OCI-LY1 (cell line): ENCODE measurements around the gene TANC1.

ENCODE experiments used
- CTCF ChIP-seq: fragments of 200-600 bp; sonication (generic), shearing (Covaris generic); IDR thresholded peaks from 2 replicates; pipeline ENCODE4 v1.5.1; 2017; ENCODE audit warnings: mild to moderate bottlenecking, antibody characterized with exemption, low read length, moderate library complexity, mixed read lengths
- EZH2 ChIP-seq: fragments of 200-600 bp; sonication (generic), shearing (Covaris generic); IDR thresholded peaks from 2 replicates; pipeline ENCODE4 v1.8.0; 2017; ENCODE audit warnings: borderline replicate concordance, mixed run types, mild to moderate bottlenecking, antibody characterized with exemption, low read length, moderate library complexity, mixed read lengths

- no peak for TF ChIP-seq EZH2
- no peak for TF ChIP-seq CTCF
These were observed 179.2 kb downstream of the TANC1 start for GRCh38 chr2:159147690-159148089.
